Upper lobe of right lung (tissue), 1 donor: ENCODE data around the gene CFAP69. TPM values are rescaled to one million over a fixed set of nuclear protein-coding genes. Genes with fewer than 3 reads are reported as not detected.

Experiments used
- ATAC-seq: fragments of 200-7000 bp; cut with Tn5 transposase; one replicate; pipeline ENCODE4 v1.9.1; 2020; ENCODE audit warnings: mild to moderate bottlenecking, moderate library complexity
- DNase-seq: peaks from one replicate; pipeline ENCODE4 v3.0.0-alpha.2; 2020
- H3K27ac ChIP-seq: fragments of 200-600 bp; one replicate; pipeline ENCODE4 v1.8.0; 2022
- H3K27me3 ChIP-seq: fragments of 200-600 bp; one replicate; pipeline ENCODE4 v1.8.0; 2022; ENCODE audit warnings: mild to moderate bottlenecking
- H3K36me3 ChIP-seq: fragments of 200-600 bp; one replicate; pipeline ENCODE4 v1.8.0; 2022
- H3K4me1 ChIP-seq: fragments of 200-600 bp; one replicate; pipeline ENCODE4 v1.8.0; 2022
- H3K4me3 ChIP-seq: fragments of 200-600 bp; one replicate; pipeline ENCODE4 v1.8.0; 2022; ENCODE audit warnings: mild to moderate bottlenecking
- H3K9me3 ChIP-seq: fragments of 200-600 bp; one replicate; pipeline ENCODE4 v1.8.0; 2022
- CTCF ChIP-seq: fragments of 200-600 bp; IDR thresholded peaks from one replicate; pipeline ENCODE4 v1.8.0; 2022; ENCODE audit warnings: antibody characterized with exemption
- intact Hi-C: fragments of 100-400 bp; cut with DNase I; formaldehyde crosslinking; loops from one replicate; pipeline ENCODE4 v1.11.0; 2022
- total RNA-seq: library from RNA; stranded (reverse); fragmentation: NEBNext Ultra II Directional; extraction: Animal tissue kit (Norgen Biotek cat#: 25700); gene quantifications from one replicate; pipeline ENCODE4 v1.2.1, GENCODE V29; 2021
- donor health status: DM: no; HTN: yes; CAD: no; lungs with severe emphysema.

The CFAP69 gene
- total RNA-seq, 1 donor from 2014 or later: 3.0 TPM

DNA sequence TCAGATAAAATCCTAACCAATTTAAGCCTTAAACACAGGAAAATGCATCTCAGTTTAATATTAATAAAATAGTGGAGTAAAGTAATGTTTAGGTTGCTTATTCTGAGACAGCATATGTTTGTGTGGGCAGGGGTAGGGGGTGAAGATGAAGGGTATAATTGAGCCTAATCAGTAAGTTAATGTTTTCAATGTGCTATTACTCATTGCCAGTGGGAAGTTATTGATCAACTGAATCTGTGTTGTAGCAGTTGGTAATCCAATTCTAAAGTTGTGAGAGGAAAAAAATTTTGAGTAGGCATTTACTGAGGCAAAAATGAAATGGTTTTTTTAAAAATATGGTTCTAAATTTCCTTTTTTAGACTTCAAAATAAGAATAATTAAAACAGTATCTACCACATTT is 16.5 kb downstream of the CFAP69 start:
- no peak for TF ChIP-seq CTCF
- Histone ChIP-seq H3K27ac (no peak overlapping the region), H3K4me3 (no peak overlapping the region), H3K27me3 (no peaks in the 10 kb centered on the region), H3K9me3 (no peaks in the 10 kb centered on the region), H3K36me3 (no peaks in the 10 kb centered on the region), H3K4me1 (no peaks in the 10 kb centered on the region)
- DNase-seq (no peak), ATAC-seq (no peak)
- intact Hi-C loops: no loop called here

DNA sequence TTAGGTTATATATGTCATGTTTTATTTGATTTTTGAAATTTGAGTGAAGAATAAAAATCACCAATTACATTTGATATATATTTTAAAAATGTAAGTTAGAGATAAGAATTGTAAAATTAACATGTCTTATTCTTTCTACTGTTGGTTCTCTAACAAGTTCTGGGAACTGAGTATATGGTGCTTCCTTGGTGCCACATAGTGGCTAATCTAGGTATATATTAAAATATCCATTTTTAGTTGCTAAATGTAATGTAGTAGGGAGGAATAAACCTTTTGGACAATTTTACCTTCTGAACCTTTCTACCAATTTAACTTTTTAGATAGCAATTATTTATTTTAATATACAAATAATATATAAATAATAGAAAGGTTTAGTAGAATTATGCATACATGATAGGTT is 17.5 kb downstream of the CFAP69 start:
- ATAC-seq (peak; percentile 59), DNase-seq (no peak)
- no peaks in the 10 kb centered on the region for H3K27me3 ChIP-seq
- no peaks in the 10 kb centered on the region for H3K9me3 ChIP-seq
- no peak overlapping the region for H3K4me3 ChIP-seq
- no peaks in the 10 kb centered on the region for H3K36me3 ChIP-seq
- no peaks in the 10 kb centered on the region for H3K4me1 ChIP-seq
- intact Hi-C loops: no loop called here
- H3K27ac ChIP-seq: no peak overlapping the region
- TF ChIP-seq CTCF: peak; percentile 49

DNA sequence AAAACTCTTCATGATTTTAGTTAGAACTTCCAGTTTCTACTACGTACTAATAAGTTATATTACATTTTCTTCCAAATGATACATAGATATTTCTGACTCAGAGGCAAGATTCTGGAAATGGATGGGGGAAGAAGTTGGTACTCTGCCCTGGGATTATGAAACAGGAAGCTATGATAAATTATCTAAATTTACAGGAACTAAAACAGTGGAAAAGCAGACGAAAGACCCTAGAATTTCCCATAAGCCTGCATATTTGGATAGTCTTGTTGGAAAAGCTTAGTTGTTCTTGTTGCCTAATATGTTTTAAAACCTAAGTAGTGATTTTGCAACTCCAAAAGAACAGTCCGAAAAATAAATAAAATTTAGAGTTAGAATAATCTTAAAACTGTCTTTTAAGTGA is 21.8 kb downstream of the CFAP69 start:
- no peaks in the 10 kb centered on the region for H3K27me3 ChIP-seq
- no peak for TF ChIP-seq CTCF
- no peaks in the 10 kb centered on the region for H3K9me3 ChIP-seq
- DNase-seq (no peak), ATAC-seq (no peak)
- H3K4me3 ChIP-seq: peak overlapping the region; percentile 4
- no peaks in the 10 kb centered on the region for H3K36me3 ChIP-seq
- peak overlapping the region; percentile 43 for H3K27ac ChIP-seq
- H3K4me1 ChIP-seq: no peaks in the 10 kb centered on the region
- intact Hi-C loops: no loop called here

- TF ChIP-seq CTCF: no peak
- DNase-seq: no peak
- no peak for ATAC-seq
- Histone ChIP-seq H3K4me3 (peak overlapping the region; percentile 4), H3K27me3 (no peaks in the 10 kb centered on the region), H3K27ac (peak overlapping the region; percentile 43), H3K36me3 (no peaks in the 10 kb centered on the region), H3K9me3 (no peaks in the 10 kb centered on the region), H3K4me1 (peaks cover 3% of the 10 kb centered on the region)
- intact Hi-C loops: no loop called here
Measured at GRCh38 chr7:90267263-90267858, 22.4 kb downstream of the CFAP69 start.

DNA sequence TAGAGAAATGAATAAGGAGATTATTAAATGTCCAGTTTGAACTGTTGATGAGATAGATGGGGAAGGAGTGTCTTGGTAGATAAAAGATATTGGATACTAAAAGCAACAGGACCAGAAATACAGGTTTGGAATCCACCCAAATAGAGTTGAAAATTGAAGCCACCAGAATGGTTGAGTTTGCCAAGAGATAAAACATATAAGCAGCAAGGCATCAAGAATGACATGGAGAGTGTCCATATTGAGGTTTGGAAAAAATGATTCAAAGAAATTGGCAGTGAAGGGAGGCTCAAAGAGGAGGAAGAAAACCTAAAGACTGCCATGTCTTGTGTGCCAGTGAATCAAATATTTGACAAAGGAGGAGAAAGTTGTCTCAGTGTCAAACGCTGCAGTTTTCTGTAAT is 24.2 kb downstream of the CFAP69 start:
- intact Hi-C loops: no loop called here
- H3K27ac ChIP-seq: no peak overlapping the region
- H3K4me1 ChIP-seq: peaks cover 4% of the 10 kb centered on the region
- H3K9me3 ChIP-seq: no peaks in the 10 kb centered on the region
- H3K36me3 ChIP-seq: no peaks in the 10 kb centered on the region
- no peak overlapping the region for H3K4me3 ChIP-seq
- no peak for TF ChIP-seq CTCF
- ATAC-seq: no peak
- H3K27me3 ChIP-seq: no peaks in the 10 kb centered on the region
- no peak for DNase-seq
